ENCODE data around the gene GMPPA.

GMPPA gene

GRCh38 chr2:219498280-219499057 is at the start of gene GMPPA:
GMPPA (plus strand) TSS chr2:219498891; CDS start chr2:219499976, 1,085 bp downstream.
- DNase-seq (ENCODE audit: low read depth in 2 of 3, low spot score in 2 of 3): peak; percentile 73 to 77 (median 77)

- DNase-seq (ENCODE audit: low read depth in 2 of 3, low spot score in 2 of 3): no peak
These were observed 49.1 kb upstream of the GMPPA start for GRCh38 chr2:219449609-219450008.

- DNase-seq (ENCODE audit: low read depth in 2 of 3, low spot score in 2 of 3): no peak
These were observed 46.9 kb upstream of the GMPPA start for GRCh38 chr2:219451661-219452360.

GRCh38 chr2:219452361-219453317 is 46.1 kb upstream of the GMPPA start:
- DNase-seq (ENCODE audit: low read depth in 2 of 3, low spot score in 2 of 3): no peak

GRCh38 chr2:219453671-219454590 is 44.8 kb upstream of the GMPPA start:
- DNase-seq (ENCODE audit: low read depth in 2 of 3, low spot score in 2 of 3): no peak

- no peak for DNase-seq (ENCODE audit: low read depth in 2 of 3, low spot score in 2 of 3)
These were observed 43.1 kb upstream of the GMPPA start for GRCh38 chr2:219455581-219455980.

- DNase-seq (ENCODE audit: low read depth in 2 of 3, low spot score in 2 of 3): no peak
These were observed 40.8 kb upstream of the GMPPA start for GRCh38 chr2:219457784-219458369.

GRCh38 chr2:219458996-219459395 is 39.7 kb upstream of the GMPPA start:
- no peak for DNase-seq (ENCODE audit: low read depth in 2 of 3, low spot score in 2 of 3)

- DNase-seq (ENCODE audit: low read depth in 2 of 3, low spot score in 2 of 3): no peak
These were observed 39.0 kb upstream of the GMPPA start for GRCh38 chr2:219459460-219460311.

GRCh38 chr2:219460424-219460926 is 38.2 kb upstream of the GMPPA start:
- DNase-seq (ENCODE audit: low read depth in 2 of 3, low spot score in 2 of 3): no peak

GRCh38 chr2:219461047-219461514 is 37.6 kb upstream of the GMPPA start:
- DNase-seq (ENCODE audit: low read depth in 2 of 3, low spot score in 2 of 3): no peak

- no peak for DNase-seq (ENCODE audit: low read depth in 2 of 3, low spot score in 2 of 3)
These were observed 37.0 kb upstream of the GMPPA start for GRCh38 chr2:219461669-219462068.

- DNase-seq (ENCODE audit: low read depth in 2 of 3, low spot score in 2 of 3): no peak
These were observed 36.3 kb upstream of the GMPPA start for GRCh38 chr2:219462349-219462748.

GRCh38 chr2:219464286-219465032 is 34.2 kb upstream of the GMPPA start:
- no peak for DNase-seq (ENCODE audit: low read depth in 2 of 3, low spot score in 2 of 3)

- no peak for DNase-seq (ENCODE audit: low read depth in 2 of 3, low spot score in 2 of 3)
These were observed 32.8 kb upstream of the GMPPA start for GRCh38 chr2:219465659-219466561.

GRCh38 chr2:219466816-219467735 is 31.6 kb upstream of the GMPPA start:
- no peak for DNase-seq (ENCODE audit: low read depth in 2 of 3, low spot score in 2 of 3)

Data from activated CD8-positive, alpha-beta memory T cell treated with anti-CD3 and anti-CD28 coated beads for 48 hours (primary cell).